Neutrophil (primary cell): ENCODE data around the gene SLC31A2.
"Not testable (repeated sequence)": the region's sequence is repeated elsewhere in the genome, so short reads cannot be mapped to it uniquely, and the experiment has no call there.

ENCODE experiments used
- H3K27ac ChIP-seq: fragments of 200-600 bp; sonication (generic); 2 replicates; pipeline ENCODE4 v1.5.1; 2016; ENCODE audit warnings: mild to moderate bottlenecking, moderate library complexity
- H3K27me3 ChIP-seq: fragments of 200-600 bp; sonication (generic); 2 replicates; pipeline ENCODE4 v1.6.0; 2016; ENCODE audit warnings: mild to moderate bottlenecking
- H3K36me3 ChIP-seq: fragments of 200-600 bp; sonication (generic); 2 replicates; pipeline ENCODE4 v1.5.1; 2017
- H3K4me1 ChIP-seq, 2 experiments: fragments of 200-600 bp in 1 of 2; sonication (generic) in 1 of 2; 1 replicate in 1 of 2; 2 replicates in 1 of 2; pipeline versions ENCODE4 v1.5.1 to v1.6.1; 2013 to 2016; ENCODE audit warnings: low read depth in 1 of 2, low read length in 1 of 2, mild to moderate bottlenecking in 1 of 2, moderate library complexity in 1 of 2; ENCODE audit not compliant: control insufficient read depth in 1 of 2, insufficient read depth in 1 of 2
- H3K4me3 ChIP-seq, 2 experiments: fragments of 200-600 bp in 1 of 2; sonication (generic) in 1 of 2; 1 replicate in 1 of 2; 2 replicates in 1 of 2; pipeline ENCODE4 v1.5.1; 2013 to 2016; ENCODE audit warnings: low read depth in 1 of 2, low read length in 1 of 2, mild to moderate bottlenecking in 1 of 2, moderate library complexity in 1 of 2
- H3K9me3 ChIP-seq: fragments of 200-600 bp; sonication (generic); 2 replicates; pipeline ENCODE4 v1.5.1; 2016
- TF ChIP-seq, protein P1 (sequence below): fragments of 200-600 bp; sonication (generic); IDR thresholded peaks from 2 replicates; pipeline ENCODE4 v1.5.1; 2016; ENCODE audit warnings: antibody characterized with exemption

Gene SLC31A2

DNA sequence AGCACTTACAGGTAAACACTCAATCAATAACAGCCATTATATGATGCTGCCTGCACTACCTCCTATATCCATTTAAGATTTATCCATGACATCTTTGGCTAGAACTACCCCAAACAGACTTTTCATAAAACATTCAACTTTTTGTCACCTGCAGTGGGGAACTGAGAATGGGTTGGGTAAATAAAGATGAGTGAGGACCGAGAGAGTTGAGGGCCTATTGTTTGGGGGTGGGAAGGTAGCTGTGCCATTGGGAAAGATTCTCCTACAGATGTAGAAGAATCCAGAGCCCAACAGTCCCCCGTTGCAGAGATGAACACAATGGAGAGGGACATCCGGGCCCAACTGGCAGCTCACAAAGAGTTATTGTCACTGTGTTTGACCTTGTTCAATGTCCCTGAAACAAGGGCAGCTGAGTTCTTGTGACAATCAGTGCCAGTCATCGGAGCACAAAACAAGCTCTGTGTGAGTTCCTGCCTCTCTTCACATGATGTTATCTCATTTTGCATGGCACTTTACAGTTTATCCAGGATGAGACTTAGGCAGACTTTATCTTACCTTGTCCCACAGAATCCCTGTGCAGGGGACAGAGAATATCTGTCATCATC is 11.5 kb upstream of the SLC31A2 start:
- Histone ChIP-seq H3K9me3 (no peaks in the 10 kb centered on the region), H3K4me1 (no peaks in the 10 kb centered on the region), H3K27ac (no peak overlapping the region), H3K36me3 (no peaks in the 10 kb centered on the region), H3K27me3 (peaks cover 49% of the 10 kb centered on the region), H3K4me3 (no peak overlapping the region)
- TF ChIP-seq, protein P1, sequence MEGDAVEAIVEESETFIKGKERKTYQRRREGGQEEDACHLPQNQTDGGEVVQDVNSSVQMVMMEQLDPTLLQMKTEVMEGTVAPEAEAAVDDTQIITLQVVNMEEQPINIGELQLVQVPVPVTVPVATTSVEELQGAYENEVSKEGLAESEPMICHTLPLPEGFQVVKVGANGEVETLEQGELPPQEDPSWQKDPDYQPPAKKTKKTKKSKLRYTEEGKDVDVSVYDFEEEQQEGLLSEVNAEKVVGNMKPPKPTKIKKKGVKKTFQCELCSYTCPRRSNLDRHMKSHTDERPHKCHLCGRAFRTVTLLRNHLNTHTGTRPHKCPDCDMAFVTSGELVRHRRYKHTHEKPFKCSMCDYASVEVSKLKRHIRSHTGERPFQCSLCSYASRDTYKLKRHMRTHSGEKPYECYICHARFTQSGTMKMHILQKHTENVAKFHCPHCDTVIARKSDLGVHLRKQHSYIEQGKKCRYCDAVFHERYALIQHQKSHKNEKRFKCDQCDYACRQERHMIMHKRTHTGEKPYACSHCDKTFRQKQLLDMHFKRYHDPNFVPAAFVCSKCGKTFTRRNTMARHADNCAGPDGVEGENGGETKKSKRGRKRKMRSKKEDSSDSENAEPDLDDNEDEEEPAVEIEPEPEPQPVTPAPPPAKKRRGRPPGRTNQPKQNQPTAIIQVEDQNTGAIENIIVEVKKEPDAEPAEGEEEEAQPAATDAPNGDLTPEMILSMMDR = no peak

DNA sequence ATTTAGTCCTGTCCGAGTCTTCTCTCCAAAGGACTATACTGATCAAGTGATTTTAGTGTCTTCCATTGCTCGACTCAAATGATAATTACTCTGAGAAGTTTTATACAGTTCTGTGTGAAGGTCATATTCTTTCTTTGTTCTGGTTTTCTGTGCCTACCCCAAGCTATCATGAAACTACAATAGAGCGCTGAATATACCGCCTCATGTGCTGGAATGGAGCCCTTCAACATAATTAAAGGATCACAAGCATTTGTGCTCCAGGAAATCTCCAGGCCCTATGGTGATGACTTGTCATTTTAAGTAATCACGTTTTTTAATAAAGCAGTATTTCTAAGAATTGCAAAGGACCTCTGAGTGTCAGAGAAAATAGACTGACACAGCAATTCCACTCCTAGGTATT is 10.9 kb upstream of the SLC31A2 start:
- H3K9me3 ChIP-seq = no peaks in the 10 kb centered on the region
- peaks cover 53% of the 10 kb centered on the region for H3K27me3 ChIP-seq
- no peak overlapping the region for H3K4me3 ChIP-seq
- H3K36me3 ChIP-seq = no peaks in the 10 kb centered on the region
- TF ChIP-seq, protein P1 = no peak
- no peak overlapping the region for H3K27ac ChIP-seq
- no peaks in the 10 kb centered on the region for H3K4me1 ChIP-seq

DNA sequence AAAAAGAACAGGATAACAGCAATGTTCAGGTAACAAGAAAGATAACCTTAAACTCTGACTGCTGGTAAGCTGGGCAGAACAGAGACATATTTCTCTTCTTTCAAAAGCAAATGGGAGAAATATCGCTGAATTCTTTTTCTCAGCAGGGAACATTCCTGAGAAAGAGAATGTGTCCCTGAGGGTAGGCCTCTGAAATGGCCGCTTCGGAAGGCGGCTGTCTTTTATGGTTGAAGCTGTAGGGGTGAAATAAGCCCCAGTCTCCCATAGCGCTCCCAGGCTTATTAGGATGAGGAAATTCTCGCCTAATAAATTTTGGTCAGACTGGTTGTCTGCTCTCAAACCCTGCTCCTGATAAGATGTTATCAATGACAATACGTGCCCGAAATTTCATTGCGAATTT is 9.9 kb upstream of the SLC31A2 start:
- H3K4me1 ChIP-seq, H3K9me3 ChIP-seq, H3K27ac ChIP-seq, H3K36me3 ChIP-seq, H3K4me3 ChIP-seq: not testable (repeated sequence)
- peaks cover 63% of the 10 kb centered on the region for H3K27me3 ChIP-seq

DNA sequence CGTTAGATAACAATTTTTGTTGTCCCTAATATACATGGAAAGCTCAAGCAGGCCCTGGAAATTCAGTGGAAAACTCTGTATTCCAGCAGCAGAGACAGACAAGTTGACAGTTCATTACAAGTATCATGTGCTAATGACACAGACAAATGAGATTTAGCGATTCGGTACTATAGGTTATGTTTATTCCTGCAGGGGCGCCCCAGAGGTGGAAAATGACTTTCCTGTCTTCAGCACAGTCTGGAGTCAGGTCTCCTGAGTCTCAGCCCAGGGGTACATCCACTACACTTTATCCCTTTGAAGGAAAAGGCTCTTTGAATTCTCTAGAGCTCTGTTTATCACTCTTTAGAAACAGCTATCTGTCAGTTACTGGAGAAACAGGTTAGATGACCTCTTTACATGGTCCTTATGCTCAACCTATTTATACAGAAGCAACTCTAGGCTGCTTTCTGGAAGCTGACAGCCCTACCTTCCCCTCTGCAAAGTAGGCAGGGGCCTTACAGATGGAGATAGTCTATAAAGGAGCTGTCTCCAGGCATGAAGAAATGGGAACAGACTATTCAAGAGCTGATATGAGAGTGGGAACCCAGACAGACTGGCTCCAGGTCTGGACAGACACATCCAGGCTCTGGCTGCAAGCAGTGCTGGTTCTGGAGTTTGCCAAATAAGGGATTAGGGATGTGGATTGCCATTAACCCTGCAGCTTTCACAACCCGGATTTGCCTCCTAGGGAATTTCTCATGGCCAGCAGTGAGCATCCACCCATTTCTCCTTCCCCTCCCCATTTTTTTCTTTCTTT is 7.2 kb upstream of the SLC31A2 start:
- Histone ChIP-seq H3K27ac (no peak overlapping the region), H3K9me3 (no peaks in the 10 kb centered on the region), H3K36me3 (no peaks in the 10 kb centered on the region), H3K4me1 (no peaks in the 10 kb centered on the region), H3K27me3 (peaks cover 45% of the 10 kb centered on the region), H3K4me3 (no peak overlapping the region)
- TF ChIP-seq, protein P1 = no peak

DNA sequence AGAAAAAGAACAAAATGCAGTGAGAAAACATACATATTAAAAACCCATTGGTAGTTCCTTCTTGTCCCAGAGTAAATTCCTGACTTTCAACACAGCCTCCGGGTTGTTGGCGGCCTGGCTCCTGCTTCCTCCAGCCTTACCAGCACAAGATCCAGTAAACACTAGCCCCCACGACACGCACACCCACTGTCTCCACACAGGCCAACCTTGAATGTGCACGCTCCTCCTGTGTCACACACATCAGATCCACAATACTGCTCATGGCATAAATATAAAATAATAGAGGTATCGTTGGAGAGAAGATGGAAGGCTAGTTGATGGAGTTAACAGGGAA is 2.5 kb upstream of the SLC31A2 start:
- H3K36me3 ChIP-seq = peaks cover 7% of the 10 kb centered on the region
- TF ChIP-seq, protein P1 = no peak
- H3K9me3 ChIP-seq = no peaks in the 10 kb centered on the region
- peaks cover 24 to 28% of the 10 kb centered on the region in 2 experiments for H3K4me1 ChIP-seq
- H3K27me3 ChIP-seq = peaks cover 24% of the 10 kb centered on the region
- H3K27ac ChIP-seq = no peak overlapping the region
- H3K4me3 ChIP-seq = no peak overlapping the region

DNA sequence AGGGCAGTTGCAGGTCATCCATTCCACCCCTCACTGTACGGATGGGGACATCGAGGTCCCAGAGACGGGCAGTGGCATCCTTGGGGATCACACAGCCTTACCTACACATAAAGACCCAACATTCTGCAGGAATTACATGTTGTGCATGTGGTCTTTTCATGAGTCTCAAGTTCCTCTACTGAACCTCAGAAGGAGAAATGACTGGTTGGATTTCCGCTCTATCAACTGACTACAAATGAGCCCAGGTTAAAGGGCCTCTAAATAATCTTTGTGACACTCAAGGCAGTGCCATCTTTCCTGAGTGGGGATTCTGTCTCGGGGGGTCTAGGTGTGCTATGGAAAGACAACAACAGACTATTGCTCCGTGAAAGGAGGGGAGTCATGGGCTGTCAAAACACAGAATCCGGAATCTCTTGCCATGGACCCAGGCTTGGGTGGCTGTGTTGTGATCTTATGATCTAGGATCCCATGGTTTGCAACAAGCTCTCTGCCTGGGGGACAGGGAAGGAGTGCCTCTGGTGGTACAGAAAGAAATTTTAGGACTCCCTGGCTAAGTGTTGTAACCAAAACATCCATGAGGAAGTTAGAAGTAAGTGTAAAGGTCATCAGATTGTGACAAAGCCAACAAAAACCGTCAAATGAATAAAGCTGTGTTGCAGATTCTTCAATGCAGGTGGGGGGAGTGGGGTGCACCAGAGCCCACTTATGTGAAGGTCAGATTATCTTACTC is 1.9 kb upstream of the SLC31A2 start:
- peaks cover 9% of the 10 kb centered on the region for H3K36me3 ChIP-seq
- no peak overlapping the region for H3K4me3 ChIP-seq
- TF ChIP-seq, protein P1 = no peak
- H3K4me1 ChIP-seq = peaks cover 30 to 34% of the 10 kb centered on the region in 2 experiments
- H3K9me3 ChIP-seq = no peaks in the 10 kb centered on the region
- no peak overlapping the region for H3K27ac ChIP-seq
- H3K27me3 ChIP-seq = peaks cover 18% of the 10 kb centered on the region

DNA sequence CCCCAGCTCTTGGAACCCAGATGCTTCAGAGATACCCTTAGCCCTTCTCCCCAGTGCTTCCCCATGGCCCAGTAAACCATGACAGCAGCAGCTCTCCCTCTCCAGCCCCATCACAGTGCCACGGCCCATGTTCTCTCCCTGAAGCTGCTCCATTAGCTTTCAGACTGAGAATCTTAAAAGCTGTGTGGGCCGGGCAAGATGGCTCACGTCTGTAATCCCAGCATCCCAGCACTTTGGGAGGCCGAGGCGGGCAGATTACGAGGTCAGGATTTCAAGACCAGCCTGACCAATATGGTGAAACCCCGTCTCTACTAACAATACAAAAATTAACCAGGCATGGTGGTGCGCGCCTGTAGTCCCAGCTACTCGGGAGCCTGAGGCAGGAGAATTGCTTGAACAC is 1.2 kb upstream of the SLC31A2 start:
- H3K36me3 ChIP-seq, H3K27ac ChIP-seq, H3K9me3 ChIP-seq, H3K4me3 ChIP-seq: not testable (repeated sequence)
- Histone ChIP-seq H3K4me1 (peaks cover 36 to 41% of the 10 kb centered on the region in 2 experiments), H3K27me3 (peaks cover 17% of the 10 kb centered on the region)
